GM03348 (cell line): ENCODE data around the gene FARP1.
"Not testable (repeated sequence)": the region's sequence is repeated elsewhere in the genome, so short reads cannot be mapped to it uniquely, and the experiment has no call there.

Experiments used
- DNase-seq: peaks from one replicate; pipeline ENCODE4 v3.0.0; 2012; ENCODE audit warnings: low spot score

FARP1 gene

DNA sequence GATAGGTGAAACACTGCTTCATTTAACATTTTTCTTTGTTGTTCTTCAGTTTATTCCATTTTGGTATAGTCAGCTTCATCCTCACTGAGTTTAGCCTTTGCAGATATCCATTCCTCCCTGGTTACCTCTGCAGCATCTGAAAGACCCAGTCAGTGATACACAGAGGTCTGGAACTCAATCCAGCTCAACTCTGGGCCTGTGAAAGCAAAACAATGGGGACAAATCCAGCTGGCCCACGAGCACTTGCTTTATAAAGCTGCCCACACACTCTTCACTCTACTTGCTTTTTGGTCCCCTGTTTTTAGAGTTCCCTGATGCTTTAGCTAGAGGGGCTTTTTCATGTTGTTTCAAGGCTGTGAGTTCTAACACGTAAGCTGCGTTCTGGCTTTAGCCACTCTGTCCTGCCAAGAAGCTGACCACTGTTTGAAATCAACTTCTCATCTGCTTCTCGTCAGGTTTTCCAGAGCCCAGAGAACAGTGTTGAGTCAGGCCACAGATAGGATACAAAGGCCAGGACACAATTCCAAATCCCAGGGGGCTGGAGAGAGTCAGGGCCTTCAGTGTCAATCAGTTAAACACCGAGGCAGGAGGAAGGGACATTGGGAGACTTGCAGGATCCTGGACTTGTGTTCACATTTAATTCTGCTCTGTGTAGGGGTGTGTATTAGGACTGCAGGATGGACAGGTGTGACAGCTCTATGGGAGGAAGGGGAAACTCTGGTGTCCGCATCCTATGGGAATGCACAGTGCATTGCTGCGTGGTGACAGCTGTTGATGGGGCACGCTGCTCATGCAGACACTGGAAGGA, 117.7 kb downstream of the FARP1 start:
- no peak for DNase-seq

DNA sequence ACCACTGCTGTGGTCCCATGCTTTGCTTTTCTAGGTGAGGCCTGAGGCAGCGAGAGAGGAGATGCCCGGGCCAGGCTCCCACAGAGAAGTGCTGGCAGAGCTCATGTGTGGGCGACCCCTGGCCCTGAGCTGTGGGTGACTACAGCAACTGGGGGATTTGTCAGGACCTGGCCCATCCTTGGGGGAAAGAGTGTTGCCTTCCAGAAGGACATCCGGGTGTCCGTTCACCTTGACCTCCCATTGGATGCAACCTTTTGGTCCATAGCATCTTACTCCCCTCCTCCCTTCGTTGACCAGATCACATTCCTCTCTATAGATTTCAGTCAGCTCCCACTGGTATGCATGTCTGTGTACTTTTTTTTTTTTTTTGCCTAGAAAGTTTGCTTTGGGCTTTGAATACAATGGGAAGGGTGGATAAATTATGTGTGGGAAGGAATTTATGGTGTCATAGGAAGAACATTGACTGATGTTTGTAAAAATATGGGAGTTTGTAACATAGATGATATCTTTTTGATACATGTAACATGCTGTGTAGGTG, 118.3 kb downstream of the FARP1 start:
- no peak for DNase-seq

GRCh38 chr13:98262292-98262691, 119.4 kb downstream of the FARP1 start:
- no peak for DNase-seq

- no peak for DNase-seq
Measured at GRCh38 chr13:98263841-98264240, 120.9 kb downstream of the FARP1 start.

DNA sequence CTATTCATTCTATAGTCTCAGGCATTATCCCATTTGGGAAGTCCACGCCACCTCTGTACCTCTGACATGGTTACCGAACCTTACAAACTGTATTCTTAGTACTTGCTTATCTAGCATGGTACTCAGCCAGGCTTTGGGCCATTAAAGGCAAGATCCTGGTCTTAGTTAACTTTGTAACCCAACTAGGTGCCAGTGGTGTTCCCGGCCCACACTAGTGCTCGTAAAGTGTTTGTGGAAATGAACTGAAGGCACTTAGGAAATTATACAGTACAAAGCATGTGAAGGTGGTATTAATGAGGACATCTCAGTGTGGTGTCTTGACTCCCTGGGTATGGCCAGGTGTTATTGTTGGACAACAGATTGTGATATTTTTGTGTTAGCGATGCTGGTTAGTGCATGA, 122.0 kb downstream of the FARP1 start:
- no peak for DNase-seq

DNA sequence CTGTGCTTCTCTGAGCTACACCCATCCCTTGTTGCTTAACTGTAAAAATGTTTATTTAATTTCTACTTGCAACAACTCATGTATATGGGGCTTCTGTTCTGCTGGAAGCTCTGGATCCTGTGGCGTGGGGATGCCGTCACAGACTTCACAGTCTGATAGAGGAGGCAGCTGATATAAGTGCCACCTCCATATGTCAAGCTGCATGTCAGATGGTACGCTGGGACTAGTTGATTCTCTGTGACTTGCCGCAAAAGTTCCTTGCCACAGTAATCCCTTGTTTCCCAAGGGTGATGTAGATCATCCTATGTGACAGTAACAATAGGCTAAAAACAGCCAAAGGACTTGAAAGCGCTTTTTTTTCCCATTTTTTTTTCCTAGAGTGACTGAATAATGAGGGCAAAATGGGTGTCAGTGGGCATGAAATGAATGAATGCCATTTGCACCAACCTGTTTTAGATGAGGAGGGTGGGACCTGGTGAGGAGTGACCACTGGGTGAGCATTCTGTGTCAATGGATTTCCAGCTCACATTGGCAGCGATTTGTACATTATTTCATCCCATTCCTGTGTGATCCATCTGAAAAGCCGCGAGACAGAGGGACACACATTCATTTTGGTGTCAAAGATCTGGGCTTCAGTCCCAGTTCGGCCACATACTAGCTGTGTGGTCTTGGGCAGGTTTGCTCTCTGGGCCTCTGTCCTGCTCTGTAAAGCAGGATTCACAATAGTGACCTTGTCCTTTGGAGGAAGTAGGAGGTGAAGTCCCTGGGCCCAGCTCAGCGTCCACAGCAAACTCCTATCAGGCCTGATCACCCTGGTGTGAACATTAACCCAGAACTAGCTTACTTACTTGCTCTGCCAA, 123.0 kb downstream of the FARP1 start:
- no peak for DNase-seq

DNA sequence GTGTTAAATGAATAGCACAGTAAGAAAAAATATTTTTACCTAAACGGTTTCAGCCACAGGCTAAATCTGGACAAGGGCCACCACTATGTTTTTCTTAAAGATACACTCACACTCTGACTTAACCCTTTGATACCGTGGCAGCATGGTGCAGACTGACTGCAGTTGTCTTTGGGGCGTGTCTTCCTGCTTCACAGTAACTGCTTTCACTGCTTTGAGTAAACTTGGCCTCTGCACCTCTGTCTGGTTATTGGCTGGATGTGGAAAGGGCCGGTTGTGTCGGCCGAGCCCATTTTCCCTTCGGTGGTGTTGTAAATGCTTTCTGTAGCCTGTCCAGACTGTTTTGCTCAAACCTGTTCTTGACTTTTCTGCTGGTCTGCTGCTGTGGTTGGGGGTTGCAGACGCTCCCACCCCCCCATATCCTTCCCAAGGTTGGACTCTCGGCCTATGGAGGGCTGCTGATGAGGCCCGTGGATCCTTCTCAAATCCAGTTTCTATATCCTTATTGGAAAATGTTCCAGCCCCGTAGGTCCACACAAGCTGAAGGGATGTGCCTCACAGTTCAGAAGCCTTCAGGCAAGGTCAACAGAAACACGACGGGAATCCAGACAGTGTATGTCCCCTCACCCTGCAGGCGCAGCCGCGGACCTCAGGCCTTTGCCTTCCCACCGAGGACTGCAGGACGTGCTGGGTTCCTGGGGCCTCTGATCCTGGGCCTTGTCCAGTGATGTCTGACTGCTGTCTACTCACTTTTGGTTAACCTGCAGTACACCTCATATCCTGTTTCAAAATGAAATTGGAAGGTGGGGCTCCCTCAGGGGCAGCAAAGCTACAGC, 124.4 kb downstream of the FARP1 start:
- no peak for DNase-seq

- DNase-seq = no peak
Measured at GRCh38 chr13:98269386-98269785, 126.5 kb downstream of the FARP1 start.

GRCh38 chr13:98270819-98271218, 127.9 kb downstream of the FARP1 start:
- no peak for DNase-seq

DNA sequence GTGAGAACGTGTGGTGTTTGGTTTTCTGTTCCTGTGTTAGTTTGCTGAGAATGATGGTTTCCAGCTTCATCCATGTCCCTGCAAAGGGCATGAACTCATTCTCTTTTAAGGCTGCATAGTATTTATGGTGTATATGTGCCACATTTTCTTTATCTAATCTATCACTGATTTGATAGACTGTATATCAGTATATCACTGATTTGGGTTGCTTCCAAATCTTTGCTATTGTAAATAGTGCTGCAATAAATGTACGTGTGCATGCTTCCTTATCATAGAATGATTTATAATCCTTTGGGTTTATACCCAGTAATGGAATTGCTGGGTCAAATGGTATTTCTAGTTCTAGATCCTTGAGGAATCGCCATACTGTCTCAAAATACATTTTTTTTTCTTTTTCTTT, 128.8 kb downstream of the FARP1 start:
- not testable (repeated sequence) for DNase-seq

- no peak for DNase-seq
Measured at GRCh38 chr13:98272549-98272948, 129.7 kb downstream of the FARP1 start.

DNA sequence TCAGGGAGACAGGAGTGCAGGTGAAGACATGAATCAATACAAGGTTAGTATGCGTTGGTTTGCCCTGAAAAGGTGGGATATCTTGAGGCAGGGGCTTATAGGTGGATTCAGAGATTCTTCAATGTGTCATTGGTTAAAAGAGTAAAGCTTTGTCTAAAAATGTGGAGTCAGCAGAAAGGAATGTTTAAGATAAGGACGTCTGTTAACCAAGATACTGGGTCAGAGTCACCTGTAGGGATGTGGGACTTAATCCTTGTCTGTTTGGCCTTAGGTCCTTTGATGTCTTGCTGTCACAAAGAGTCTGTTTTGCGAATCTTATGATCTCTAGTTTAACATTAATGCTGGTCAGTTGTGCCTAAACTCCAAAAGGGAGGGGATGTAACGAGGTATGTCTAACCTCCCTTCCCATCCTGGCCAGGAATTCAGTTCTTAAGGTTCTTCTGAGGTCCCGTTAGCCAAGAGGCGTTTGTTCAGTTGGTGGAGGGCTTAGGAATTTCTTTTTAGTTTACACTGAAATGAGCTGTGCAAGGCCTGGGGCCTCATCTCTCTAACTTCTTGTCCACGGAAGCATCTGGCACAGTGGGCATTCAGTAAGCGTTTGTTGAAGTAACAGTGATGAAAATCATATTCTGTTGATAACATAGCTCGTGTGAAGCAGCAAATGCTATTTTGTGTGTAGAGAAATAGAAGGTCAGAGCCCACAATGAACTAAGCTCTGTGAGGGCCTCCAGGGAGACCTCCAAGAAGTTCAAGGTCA, 130.4 kb downstream of the FARP1 start:
- DNase-seq = no peak

DNA sequence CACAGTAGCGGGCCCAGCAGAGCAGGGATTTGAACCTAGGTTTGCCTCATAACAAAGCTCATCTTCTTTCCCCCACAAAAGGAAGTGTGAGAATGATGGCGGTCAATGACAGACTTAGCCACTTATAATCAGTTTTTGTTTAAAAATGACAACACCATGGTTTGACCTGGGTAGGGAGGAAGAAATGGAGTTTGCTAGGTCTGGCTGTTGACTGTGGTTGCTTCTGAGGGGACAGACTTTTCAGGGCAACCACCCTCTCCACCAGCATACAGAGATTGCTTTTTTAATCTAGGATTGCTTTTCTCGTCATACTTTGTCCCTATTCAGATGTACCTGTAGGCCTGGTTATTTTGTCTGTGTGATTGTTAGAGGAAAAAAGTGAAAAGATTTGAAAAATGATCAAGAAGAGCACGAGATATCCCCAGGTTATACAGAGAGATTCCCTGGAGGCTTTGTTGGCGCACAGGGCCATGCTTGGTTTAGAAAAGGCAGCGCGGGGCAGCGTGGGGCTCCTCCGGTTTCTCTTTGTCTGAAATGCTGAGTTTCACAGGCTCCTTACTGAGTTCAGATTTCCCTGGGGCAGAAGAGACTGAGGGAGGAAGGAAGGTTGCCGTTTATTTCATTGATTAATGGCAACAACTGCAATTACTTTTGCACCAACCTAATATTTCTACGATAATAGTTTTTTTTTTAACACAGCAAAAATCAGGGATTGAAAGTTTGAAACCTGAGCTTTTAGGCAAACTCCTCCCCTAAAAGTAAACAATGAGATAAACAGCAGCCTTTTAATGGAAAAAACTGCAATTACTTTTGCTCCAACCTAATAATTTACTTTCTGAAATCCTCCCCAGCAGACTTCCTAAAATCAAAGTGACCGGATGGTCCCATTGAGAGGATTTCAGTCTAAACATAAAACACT, 131.2 kb downstream of the FARP1 start:
- no peak for DNase-seq

GRCh38 chr13:98274921-98275487, 132.1 kb downstream of the FARP1 start:
- DNase-seq = no peak

DNA sequence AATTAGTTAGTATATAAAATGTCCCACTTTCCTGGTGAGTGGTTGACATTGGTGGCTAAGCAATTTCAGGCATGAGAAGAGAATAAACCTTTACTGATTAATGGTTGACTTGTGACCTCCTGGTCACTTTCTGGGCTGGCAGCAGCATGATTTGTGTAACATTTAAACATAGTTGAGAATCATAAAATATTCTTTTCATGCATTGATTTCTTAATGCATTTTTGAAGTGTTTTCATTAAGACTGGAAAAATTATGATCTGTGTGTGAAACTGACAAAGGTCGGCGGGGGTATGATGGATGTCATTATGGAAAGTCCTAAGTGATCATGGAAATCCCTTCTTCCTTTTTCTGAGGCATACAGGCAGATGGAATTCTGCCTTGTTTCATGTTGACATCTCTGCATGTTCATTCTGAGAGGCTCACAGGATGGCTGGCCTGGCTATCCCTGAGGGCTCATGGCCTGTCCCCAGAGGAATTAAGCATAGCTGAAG, 132.8 kb downstream of the FARP1 start:
- DNase-seq = peak; percentile 53

DNA sequence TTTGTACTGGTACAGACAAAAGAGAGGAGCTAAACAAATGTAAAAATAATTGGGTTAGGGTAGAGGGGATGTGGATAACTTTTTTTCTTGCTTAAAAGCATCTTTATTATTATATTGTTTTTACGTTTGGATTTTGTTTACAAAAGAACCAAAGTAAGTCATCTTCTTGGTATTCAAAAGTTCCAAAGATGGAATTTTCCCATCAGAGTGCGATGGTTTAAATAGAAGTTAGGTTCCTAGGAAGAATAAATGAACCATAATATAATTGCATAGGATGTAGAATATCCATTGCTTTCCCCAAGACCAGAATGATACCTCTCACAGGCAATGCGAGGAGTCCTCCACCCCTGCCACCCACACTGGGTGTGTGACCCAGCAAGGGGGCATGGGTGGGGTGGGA, 133.6 kb downstream of the FARP1 start:
- DNase-seq = no peak

- DNase-seq = no peak
Measured at GRCh38 chr13:98278068-98278724, 135.3 kb downstream of the FARP1 start.

DNA sequence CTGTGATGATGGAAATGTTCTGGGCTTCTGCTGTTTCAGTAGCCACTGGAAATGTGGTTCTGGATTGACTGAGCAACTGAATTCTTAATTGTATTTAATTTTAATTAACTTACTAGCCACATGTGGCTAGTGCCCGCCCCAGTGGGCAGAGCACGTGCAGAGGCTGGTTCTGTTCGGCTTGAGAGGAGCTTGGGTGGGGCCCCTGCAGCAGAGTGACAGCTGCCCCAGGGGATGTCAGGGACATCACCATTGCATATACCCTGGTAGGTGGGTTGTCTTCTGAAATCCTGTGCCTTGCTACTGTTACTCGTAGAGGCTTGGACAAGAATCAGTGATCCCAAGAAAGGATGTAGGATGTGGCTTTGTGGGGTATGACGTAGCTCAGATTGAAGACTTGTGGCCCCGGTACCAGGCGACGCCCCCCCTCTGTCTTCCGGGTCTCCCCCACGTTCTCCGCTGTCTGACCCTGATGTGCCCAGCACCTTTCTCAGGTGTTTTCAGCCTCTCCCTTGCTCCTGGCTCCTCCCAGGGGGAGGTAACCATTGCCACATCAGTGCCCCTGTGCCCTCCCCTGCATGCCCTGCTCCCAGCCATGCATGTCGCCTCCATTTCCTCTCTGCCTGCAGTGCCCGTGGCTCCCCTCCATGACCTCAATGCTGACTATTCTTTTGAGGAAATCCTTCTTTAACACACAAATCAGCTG, 136.7 kb downstream of the FARP1 start:
- DNase-seq = no peak

GRCh38 chr13:98280176-98280510, 137.2 kb downstream of the FARP1 start:
- DNase-seq = no peak
